ENCODE data around the gene ORC6.

The ORC6 gene

DNA sequence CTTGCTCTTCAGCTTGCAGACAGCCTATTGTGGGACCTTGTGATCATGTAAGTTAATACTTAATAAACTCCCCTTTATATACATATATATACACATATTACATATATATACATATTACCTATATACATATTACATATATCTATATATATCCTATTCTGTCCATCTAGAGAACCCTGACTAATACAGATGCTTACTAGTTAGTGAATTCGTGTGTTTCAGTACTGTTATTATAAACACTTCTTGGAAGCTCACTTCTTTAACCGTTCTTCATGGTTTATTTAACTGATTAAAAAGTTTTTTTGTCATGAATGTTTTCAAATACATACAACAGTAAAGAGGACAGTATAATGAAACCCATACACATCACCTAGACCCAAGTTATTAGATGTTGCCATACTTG is 12.6 kb downstream of the ORC6 start:
- DNase-seq: no peak

DNA sequence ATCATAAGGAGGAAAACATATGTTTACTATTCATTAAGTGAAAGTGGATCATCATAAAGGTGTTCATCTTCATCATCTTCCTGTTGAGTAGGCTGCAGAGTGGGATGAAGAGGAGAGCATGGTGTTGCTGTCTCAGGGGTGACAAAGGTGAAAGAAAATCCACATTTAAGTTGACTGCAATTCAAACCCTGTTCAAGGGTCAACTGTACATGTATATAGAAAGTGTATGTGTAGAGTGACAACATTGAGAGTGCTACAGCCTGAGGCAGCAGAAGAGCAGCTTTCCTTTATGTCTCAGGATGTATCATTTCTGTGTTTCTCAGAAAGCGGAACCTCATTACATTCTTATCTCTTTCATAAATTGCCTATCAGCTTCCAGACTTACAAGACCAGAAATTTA is 17.2 kb downstream of the ORC6 start:
- DNase-seq: no peak

DNA sequence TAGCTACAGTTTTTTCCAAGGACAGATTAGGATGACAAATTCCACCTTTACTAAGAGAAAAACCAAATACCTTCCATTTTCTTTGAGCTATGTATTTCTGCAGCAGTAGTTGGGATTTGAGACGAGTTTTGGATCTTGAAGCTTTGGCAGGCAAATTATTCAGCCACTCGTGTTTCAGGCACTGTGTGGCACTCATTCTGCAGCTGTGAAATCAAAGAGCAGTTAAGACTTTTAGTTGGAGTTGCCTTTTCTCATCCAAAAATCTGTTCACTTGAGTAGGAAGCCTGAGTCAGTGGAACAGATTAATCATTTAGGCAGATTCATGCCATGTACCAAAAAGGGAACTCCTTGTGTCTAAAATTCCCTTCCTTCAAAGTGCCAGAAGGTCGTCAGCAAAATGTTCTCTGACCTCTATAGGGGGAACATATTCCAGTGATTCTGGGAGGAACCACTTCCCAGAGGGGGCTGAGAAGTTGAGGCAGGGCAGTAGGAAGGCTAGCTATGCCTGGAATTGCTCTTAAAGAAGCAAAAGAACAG is 20.1 kb downstream of the ORC6 start:
- DNase-seq: no peak

DNA sequence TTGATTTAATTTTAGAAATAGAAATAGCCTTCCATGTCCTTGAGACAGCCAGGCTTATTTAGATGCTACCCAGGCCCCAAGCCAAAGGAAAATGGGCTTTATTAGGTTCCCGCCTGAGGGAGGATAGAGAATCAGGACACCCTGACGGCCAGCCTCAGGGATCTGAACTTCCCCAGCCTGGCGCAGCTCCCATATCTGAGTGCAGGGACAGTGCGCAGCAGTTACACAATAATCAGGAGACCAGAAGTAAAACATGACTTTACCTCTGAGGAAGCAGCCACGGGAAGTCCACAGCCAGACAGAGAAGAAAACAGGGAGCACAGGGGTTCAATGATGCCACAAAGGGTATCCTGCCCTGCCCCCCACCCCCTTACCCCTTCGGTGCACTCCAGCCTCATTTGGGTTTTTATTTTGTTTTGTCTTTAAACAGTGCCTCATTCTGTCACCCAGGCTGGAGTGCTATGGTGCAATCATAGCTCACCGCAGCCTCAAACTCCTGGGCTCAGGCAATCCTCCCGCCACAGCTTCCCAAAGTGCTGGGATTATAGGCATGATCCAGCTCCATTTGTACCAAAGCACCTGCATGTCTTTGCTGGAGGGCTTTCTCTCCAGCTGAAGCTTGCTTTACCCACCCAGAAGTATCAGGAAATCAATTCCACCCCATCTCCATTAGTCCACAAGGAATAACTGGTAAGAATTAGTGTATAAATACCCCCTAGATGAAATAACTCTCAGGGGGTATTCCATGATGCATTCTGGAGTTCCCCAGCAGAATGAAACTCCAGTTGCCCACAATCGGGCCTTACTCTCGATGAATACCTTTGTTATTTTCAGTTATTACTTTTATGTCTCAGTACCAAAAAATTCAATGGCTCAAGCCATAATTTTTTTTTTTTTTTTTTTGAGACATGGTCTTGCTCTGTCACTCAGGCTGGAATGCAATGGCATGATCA is 21.9 kb downstream of the ORC6 start:
- DNase-seq: no peak

DNA sequence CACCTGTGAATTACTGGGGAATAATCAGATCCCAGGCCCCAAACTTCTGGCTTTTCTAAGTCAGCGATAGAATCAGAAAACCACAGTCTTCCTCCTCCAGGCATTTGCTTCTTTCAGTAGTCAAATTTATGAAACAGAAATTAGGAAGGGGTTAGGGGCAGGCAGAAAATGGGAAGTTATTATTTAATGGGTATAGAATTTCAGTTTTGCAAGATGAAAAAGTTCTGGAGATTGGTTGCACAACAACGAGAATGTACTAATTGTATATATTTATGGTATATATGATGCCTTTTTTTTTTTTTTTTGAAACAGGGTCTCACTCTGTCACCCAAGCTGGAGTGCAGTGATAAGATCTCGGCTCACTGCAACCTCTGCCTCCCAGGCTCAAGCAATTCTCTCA is 23.5 kb downstream of the ORC6 start:
- DNase-seq: no peak

DNA sequence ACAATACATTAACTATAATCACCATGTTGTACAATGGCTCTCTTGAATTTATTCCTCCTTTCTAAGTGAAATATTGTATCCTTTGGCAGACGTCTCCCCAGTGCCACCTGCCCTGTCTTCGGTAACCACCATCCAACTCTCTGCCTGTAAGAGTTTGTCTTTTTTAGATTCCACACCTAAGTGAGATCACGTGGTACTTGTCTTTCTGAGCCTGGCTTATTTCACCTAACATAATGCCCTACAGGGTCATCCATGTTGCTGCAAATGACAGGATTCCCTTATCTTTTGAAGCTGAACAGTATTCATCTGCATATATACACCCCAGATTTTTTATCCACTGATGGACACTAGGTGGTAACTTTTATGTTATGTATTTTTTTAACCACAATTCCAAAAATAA is 24.2 kb downstream of the ORC6 start:
- DNase-seq: no peak

DNA sequence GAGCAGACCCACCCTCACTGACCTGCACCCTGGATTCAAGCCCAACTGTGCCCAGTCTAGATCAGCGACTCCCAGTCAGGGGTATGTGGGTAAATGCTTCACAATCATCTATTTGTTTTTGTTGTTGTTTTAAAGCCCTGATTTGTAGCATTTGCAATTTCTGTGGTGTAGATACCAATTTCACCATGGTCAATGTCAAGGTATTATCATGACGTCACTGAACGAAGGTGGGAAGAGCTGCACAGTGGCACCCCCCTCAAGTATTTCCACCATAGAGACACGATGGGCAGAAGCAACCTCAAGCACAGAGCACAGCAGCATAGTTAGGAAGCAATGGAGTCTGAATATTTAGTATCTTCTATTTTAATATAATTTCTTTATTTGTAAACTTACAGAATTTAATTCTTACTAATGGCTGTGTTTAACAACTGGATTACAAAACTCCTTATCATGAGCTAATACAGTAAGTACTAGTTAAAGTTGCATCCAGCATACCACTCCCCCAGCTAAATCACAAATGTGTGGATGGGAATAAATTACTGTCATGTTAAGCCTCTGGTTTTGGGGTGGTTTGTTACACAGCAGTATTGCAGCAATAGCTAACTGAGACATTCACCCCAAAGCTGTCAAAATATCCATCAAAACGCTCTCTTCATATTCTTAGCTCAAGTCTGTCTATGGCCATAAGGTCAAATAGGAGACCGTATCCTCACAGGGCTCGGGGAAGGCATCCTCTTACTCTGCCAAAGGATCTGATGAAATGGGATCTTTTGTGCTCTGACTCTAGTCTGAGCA is 25.5 kb downstream of the ORC6 start:
- no peak for DNase-seq

DNA sequence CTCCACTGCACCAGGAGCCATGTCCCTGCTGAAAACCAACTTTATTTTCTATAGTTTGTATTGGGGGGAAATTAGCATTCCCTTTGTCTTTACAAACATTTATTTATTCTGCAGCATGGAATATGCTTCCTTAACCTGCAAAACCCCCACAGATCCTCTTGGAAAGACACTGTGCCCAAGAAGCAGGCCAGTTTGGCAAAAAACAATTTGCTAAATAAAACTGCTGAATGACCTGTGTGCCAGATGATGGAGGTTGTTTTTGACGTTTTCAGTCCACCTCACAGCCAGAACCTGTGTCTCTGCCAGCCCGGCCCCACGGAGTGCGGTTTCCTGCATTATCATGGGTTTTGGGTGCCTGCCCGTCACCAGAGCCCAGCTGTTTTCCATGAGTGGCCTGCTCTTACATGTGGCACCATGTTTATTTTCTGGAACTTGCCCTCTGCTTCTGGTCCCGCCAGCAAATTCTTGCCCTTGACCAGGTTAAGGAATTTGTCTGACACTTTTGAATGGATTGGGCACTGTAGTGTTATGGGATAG is 26.4 kb downstream of the ORC6 start:
- no peak for DNase-seq

DNA sequence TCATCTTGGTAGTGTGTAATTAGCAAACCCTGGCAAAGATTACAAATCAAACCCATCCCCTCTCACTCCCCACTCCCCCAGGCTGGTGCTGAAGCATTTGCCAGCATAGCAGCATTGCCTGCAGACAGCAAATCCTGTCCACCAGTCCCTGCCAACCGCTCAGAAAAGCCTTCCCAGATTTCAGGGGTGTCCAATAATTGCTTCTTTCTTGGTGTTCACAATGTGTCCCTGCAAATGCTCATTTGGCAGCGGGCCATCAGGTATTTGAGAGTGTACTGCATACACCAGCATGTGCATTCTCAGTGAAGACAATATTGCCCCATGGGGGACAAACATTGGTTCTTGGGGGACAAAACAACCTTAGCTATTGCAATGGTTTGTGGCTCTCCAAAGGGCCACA is 28.2 kb downstream of the ORC6 start:
- no peak for DNase-seq

DNA sequence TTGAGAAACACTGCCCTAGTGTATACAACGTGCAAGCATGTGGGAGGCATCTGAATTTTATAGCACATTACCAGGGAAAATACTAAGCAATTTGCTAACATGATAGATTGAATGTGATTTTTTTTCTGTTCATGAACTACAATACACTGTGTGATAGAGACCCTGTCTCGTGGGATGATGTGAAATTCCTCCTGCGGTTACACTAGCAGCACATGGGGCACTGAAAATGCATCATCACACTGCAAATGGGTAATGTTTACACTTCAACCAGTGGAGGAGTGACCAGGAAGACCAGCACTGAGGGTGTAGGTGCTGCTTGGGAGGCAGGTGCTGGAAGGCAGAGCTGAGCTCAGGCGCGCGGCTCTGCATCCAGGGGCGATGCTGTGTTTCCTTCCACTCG is 28.8 kb downstream of the ORC6 start:
- DNase-seq: no peak

DNA sequence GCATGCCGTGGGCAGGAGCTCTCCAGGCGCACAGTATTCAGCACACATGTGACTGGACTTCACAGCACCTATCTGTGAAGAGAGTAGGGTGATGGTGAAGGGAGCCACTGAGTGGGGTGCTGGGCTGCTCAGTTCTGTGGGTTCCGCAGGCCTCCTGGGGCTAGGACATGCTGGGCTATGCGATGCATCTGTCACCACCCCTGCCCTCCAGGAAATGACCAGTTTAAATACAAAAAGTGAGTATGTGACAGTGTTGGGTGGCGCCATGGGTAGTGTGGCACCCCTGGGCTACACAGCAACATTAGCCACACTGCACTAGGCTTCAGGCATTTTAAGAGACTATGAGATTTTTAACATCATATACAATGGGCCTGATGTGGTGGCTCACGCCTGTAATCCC is 30.1 kb downstream of the ORC6 start:
- no peak for DNase-seq

DNA sequence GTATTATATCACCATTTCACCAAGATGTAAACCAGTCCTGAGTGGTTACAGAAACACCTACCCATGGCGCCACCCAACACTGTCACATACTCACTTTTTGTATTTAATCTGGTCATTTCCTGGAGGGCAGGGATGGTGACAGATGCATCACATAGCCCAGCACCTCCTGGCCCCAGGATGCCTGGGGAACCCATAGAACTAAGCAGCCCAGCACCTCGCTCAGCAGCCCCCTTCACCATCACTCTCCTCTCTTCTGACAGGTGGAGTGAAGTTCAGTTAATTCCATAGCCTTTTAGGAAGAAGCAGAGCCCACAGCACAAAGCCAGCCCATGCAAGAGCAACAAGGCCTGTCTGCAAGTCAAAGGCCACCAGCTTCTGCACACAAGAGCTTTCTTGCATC is 31.2 kb downstream of the ORC6 start:
- no peak for DNase-seq

DNA sequence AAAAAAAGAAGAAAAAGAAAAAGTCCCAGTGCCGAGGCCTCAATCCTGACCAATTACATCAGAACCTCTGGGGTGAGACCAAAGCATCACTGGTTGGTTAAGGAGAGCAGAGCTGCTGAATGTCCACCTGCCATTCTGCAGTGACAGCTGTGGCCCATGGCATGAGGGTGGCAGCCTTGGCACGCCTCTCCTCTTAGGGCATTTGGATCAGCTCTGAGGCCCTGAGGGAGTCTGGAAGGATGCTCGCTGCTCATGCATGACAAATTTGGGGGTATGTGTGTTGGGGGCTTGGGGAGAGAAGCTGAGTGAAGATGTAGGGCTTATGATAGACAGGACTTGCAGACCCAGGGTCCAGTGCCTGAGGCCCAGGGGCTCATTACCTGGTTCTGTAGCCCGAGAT is 32.4 kb downstream of the ORC6 start:
- no peak for DNase-seq

DNA sequence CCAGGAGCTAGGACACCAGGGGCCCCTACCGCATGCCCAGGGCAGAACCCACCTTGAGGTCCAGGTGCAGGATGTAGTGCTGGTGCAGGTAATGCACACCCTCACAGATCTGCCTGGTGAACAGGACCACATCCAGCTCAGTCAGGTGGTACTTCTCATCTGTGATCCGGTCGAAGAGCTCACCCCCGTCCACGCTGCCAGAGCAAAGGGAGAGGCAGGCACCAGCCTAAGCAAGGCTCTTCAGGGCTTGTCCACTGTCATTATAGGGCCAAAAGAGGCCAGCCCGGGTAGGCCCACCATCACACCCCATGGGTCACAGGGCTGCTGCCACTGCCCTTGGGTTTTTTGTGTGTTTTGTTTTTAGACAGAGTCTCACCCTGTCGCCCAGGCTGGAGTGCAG is 37.7 kb downstream of the ORC6 start:
- DNase-seq: no peak

DNA sequence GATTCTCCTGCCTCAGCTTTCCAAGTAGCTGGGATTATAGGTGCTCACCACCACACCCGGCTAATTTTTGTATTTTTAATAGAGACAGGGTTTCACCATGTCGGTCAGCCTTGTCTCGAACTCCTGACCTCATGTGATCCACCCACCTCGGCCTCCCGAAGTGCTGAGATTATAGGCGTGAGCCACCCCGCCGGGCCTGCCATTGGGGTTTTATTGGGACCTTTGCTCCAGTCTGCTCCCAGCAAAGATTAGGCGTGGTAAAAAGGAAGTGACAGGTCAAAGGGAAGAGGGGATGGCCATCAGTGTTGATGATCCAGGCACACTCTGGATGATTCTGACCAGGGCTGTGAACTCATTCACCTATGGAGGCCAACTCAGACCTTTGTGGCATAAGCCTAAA is 38.2 kb downstream of the ORC6 start:
- DNase-seq: no peak

DNA sequence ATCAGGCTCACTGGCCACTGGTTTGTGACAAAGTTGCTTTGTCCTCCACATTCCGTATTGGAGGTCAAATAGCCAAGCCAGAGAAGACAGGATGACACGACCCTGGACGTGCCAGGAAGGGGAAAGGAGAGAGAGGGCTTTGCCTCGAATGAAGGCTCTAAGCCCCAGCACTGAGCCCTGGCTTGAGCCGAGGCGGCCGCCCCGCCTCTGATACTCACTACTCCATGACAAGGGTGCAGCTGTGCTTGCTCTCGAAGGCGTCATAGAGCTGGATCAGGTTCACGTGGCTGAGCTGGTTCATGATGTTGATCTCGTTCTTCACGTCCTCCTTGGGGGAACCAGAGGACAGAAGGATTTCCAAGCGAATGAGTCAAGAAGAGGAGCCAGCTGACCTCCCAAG is 39.3 kb downstream of the ORC6 start:
- no peak for DNase-seq

DNA sequence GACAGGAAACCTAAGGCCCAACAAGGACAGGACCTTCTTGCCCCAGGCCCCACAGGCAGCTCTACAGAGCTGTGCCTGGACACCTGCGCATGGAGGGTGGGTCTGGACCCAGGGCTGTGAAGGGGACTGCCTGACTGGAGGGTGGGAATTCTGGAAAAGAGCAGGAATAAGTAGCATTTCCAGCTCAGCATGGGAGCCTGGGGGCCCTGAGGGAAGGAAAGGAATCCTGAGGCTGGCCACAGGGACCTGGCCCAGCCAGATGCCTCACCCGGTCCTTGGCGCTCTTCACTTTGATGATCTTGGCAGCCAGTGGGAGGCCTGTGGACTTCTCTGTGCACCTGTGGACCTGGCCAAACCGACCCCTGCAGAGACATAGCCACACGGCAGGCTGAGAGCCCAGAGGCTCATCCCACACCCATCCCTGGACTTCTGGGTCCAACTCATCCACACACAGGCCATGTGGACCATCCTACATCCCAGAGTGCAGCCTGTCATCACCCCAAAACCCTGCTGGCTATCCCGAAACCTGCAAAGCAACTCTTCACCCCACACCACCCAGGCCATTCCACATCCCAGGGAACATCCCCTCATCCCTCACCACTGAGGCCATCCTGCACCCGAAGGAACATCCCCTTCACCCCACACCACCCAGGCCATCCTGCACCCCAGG is 40.0 kb downstream of the ORC6 start:
- DNase-seq: no peak

DNA sequence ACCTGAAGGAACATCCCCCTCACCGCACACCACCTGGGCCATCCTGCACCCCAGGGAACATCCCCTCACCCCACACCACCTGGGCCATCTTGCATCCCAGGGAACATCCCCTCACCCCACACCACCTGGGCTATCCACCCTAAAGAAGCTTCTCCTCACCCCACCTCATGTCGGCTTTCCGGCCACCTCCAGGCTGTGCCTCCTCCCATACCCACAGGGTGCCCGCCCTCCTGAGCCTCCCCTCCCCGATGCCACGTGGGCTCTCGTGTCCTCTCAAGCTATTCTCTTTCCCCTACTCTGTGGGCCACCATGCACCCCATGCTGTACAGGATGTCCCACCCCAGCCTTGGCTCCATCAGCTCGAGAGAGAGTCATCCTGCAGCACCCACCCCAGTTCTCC is 40.7 kb downstream of the ORC6 start:
- no peak for DNase-seq

DNA sequence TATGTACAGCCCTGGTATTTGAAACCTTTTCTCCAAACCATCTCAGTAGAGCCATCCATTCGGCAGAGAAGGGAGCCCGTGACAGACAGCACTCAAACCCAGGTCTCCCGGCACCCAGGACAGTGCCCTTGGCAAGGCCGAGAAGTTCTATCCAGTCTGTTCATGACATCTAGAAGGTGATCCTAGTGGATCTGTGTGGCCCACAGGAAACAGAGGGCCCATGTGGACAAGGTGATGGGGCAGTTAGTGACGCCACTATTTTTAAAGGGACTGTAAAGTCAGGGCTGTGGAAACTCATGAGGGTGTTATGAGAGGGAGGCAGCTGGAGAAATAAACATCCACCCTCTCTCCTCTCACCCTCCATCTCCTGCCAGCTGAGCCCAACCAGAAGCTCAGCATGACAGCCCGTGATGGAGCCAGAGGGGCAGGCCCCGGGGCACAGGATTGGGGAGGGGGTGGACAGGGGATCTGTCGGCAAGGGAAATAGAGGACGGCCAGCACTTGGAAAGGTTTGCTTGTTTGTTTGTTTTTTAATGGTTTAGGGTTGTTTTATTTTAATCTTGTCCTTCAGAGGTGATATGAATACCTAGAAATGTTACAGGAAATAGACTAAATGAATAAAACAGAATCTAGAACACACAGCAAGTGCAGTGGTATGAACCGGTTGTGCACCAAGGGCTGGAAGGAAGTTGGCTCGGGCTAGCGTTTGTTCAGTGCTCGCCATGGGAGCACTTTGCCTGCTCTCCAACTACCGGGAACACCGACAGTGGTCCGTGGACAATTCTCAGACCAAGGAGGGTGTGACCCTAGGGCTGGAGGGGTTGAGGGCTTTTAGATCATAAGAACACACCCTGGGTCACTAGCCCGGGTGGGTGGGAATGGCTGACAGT is 41.6 kb downstream of the ORC6 start:
- no peak for DNase-seq

DNA sequence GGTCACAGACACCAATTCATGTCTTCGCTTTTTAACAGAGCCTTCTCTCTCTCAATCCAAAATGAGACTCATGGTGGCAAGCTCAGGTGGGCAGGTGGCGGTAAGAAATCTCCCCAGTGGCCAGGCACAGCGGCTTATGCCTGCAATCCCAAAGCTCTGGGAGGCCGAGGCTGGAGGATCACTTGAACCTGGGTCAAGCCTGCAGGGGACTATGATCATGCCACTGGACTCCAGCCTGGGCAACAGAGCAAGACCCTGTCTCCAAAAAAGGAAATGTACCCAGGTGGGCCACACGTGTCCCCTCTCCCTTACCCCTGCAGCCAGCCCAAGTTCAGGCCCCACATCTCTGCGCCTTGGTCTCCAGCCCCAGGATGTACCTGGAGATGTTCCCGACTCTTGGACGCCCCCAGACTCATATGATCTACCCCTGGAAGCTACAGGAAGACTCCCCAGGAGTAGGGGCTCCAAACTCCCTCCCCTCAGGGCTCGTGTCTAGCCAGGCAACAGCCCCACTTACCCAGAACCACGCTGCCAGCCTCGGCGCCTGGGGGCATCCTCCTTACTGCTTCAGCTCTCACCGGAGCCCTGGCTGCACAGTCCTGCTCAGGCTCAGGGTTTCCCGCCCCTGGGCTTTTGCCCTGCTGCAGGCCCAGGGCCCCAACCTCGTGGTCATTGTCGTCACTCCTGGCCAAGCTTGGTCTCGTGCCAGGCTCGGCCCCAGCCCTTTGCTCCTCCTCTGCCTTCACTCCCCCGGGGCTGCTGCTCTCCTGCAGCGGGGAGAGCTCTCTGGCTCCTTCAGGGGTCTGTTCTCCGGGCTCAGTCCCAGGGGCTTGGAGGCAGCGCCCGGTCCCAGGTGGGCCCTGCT is 42.5 kb downstream of the ORC6 start:
- DNase-seq: no peak

DNA sequence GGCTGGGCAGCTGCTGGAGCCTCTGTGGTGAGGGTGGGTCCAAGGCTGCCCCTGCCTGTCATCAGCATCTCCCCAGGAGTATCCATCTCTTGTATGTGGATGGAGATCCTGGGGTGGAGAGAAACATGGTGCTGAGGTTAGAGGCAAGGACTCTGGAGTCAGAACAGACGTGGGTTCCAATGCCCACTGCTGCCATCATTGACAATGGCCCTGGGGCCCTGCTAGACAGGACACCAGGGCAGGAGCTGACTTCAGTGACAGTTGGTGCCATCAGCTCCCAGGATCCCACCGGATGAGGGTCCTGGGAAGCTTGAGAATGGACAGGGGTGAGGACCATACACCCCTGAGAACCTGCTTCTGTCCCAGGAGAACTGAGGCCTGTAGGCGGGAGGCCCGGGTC is 43.1 kb downstream of the ORC6 start:
- DNase-seq: no peak

Measured in DMS 273 treated with DMSO at 0.1 percent for 48 hours (cell line).